CD14-positive monocyte (primary cell): ENCODE measurements around the gene ROBO3. TPM values are rescaled to one million over a fixed set of nuclear protein-coding genes. Genes with fewer than 3 reads are reported as not detected.
A peak's percentile ranks its signal among the peaks of the same experiment; 100 is the strongest.

ENCODE experiments used
- DNase-seq, 3 donors: peaks; one replicate each; pipeline ENCODE4 v3.0.0-alpha.2; 2011 to 2022
- H2AFZ ChIP-seq: 2 replicates; pipeline ENCODE4 v1.6.0; 2012; ENCODE audit warnings: mild to moderate bottlenecking, low read depth, low read length, inconsistent platforms; ENCODE audit not compliant: insufficient read depth, poor library complexity, severe bottlenecking
- H3K27ac ChIP-seq, 2 donors: 1 replicate in 1 of 2; 2 replicates in 1 of 2; pipeline ENCODE4 v1.5.1; 2012 to 2013; ENCODE audit warnings: low read length in 2 of 2, control low read depth in 1 of 2, inconsistent platforms in 1 of 2, low read depth in 1 of 2, mild to moderate bottlenecking in 1 of 2
- H3K27me3 ChIP-seq, 2 donors: one replicate each; pipeline versions ENCODE4 v1.6.0 to v1.6.1; 2011 to 2013; ENCODE audit warnings: low read length in 2 of 2; ENCODE audit not compliant: control insufficient read depth in 2 of 2, insufficient read depth in 2 of 2
- H3K36me3 ChIP-seq, 2 donors: replicated peaks in 1 of 2; 1 replicate in 1 of 2; 2 replicates in 1 of 2; pipeline versions ENCODE4 v1.5.1 to v1.6.1; 2012 to 2013; ENCODE audit warnings: low read length in 2 of 2, control low read depth in 1 of 2, inconsistent platforms in 1 of 2, mild to moderate bottlenecking in 1 of 2; ENCODE audit not compliant: insufficient read depth in 2 of 2, control insufficient read depth in 1 of 2
- H3K4me1 ChIP-seq, 2 donors: 1 replicate in 1 of 2; 2 replicates in 1 of 2; pipeline versions ENCODE4 v1.5.1 to v1.6.1; 2012 to 2013; ENCODE audit warnings: low read length in 2 of 2, control low read depth in 1 of 2, inconsistent platforms in 1 of 2, mild to moderate bottlenecking in 1 of 2, moderate library complexity in 1 of 2; ENCODE audit not compliant: insufficient read depth in 2 of 2, control insufficient read depth in 1 of 2
- H3K4me2 ChIP-seq: replicated peaks from 2 replicates; pipeline ENCODE3; 2012; ENCODE audit warnings: low read length, moderate library complexity, mild to moderate bottlenecking; ENCODE audit not compliant: poor library complexity, severe bottlenecking; ENCODE audit errors: extremely low read depth
- H3K4me3 ChIP-seq, 3 experiments: fragments of 200-600 bp in 1 of 3; sonication (generic) in 1 of 3; replicated peaks in 1 of 3; 1 replicate in 2 of 3; 2 replicates in 1 of 3; pipeline ENCODE4 v1.5.1; 2011 to 2013; ENCODE audit warnings: low read length in 3 of 3, mild to moderate bottlenecking in 3 of 3, control low read depth in 2 of 3, low read depth in 2 of 3, inconsistent platforms in 1 of 3, moderate library complexity in 1 of 3
- H3K79me2 ChIP-seq: 2 replicates; pipeline ENCODE4 v1.6.0; 2012; ENCODE audit warnings: mild to moderate bottlenecking, control low read depth, inconsistent platforms, low read length, moderate library complexity; ENCODE audit not compliant: insufficient read depth
- H3K9ac ChIP-seq: 2 replicates; pipeline ENCODE4 v1.6.0; 2017; ENCODE audit warnings: low read length, mild to moderate bottlenecking; ENCODE audit not compliant: insufficient read depth, poor library complexity, severe bottlenecking
- H3K9me3 ChIP-seq, 2 donors: replicated peaks in 1 of 2; 1 replicate in 1 of 2; 2 replicates in 1 of 2; pipeline versions ENCODE4 v1.5.1 to v1.6.1; 2012 to 2013; ENCODE audit warnings: low read length in 2 of 2, control low read depth in 1 of 2; ENCODE audit not compliant: control insufficient read depth in 1 of 2, insufficient read depth in 1 of 2
- H4K20me1 ChIP-seq: 2 replicates; pipeline ENCODE4 v1.6.0; 2012; ENCODE audit warnings: mild to moderate bottlenecking, low read length, control low read depth, moderate library complexity; ENCODE audit not compliant: insufficient read depth
- H3K27ac Mint-ChIP-seq, 7 donors: one replicate each; pipeline ENCODE4 v1.8.0; 2020; ENCODE audit warnings: mild to moderate bottlenecking in 7 of 7, mixed read lengths in 7 of 7, moderate library complexity in 6 of 7, inconsistent platforms in 2 of 7
- H3K27me3 Mint-ChIP-seq, 3 donors: one replicate each; pipeline ENCODE4 v1.8.0; 2021 to 2022; ENCODE audit warnings: low read depth in 3 of 3, mild to moderate bottlenecking in 3 of 3, mixed read lengths in 3 of 3, moderate library complexity in 3 of 3, inconsistent platforms in 1 of 3
- H3K36me3 Mint-ChIP-seq, 2 donors: one replicate each; pipeline ENCODE4 v1.8.0; 2020; ENCODE audit warnings: mixed read lengths in 2 of 2, inconsistent platforms in 1 of 2, mild to moderate bottlenecking in 1 of 2
- H3K4me1 Mint-ChIP-seq: one replicate; pipeline ENCODE4 v1.8.0; 2020; ENCODE audit warnings: mild to moderate bottlenecking, mixed read lengths
- H3K4me3 Mint-ChIP-seq, 2 donors: one replicate each; pipeline ENCODE4 v1.8.0; 2020; ENCODE audit warnings: mild to moderate bottlenecking in 2 of 2, mixed read lengths in 2 of 2, moderate library complexity in 1 of 2
- H3K9me3 Mint-ChIP-seq, 7 donors: one replicate each; pipeline ENCODE4 v1.8.0; 2020 to 2022; ENCODE audit warnings: mixed read lengths in 7 of 7, mild to moderate bottlenecking in 6 of 7, moderate library complexity in 6 of 7, inconsistent platforms in 2 of 7
- WGBS: methylation state at CpG from one replicate; pipeline ENCODE4 v1.1.5; 2013; ENCODE audit warnings: missing lambda C conversion rate; ENCODE audit not compliant: insufficient coverage; 5-methylcytosine and 5-hydroxymethylcytosine counted together
- intact Hi-C, 2 donors: fragments of 100-400 bp; cut with micrococcal nuclease; formaldehyde crosslinking; loops; one replicate each; pipeline versions ENCODE4 v1.15.0 to v1.15.1; 2023
- polyA plus RNA-seq, 3 donors: library from polyadenylated mRNA; depleted of rRNA in 1 of 3; unstranded in 2 of 3; stranded (reverse) in 1 of 3; fragments of 300-500 nt in 2 of 3; fragments of >200 nt in 1 of 3; fragmentation: Illumina TruSeq in 2 of 3; gene quantifications; 1 replicate in 2 of 3; 2 replicates in 1 of 3; pipeline ENCODE4 v1.2.3, GENCODE V29; 2012 to 2021
- TF ChIP-seq, protein P1 (sequence below): fragments of 200-600 bp; IDR thresholded peaks from one replicate; pipeline ENCODE4 v1.8.0; 2022; ENCODE audit warnings: antibody characterized with exemption, mild to moderate bottlenecking

Gene ROBO3
- polyA plus RNA-seq, 3 donors = 0.39 to 11.6 (median 0.81) TPM

DNA sequence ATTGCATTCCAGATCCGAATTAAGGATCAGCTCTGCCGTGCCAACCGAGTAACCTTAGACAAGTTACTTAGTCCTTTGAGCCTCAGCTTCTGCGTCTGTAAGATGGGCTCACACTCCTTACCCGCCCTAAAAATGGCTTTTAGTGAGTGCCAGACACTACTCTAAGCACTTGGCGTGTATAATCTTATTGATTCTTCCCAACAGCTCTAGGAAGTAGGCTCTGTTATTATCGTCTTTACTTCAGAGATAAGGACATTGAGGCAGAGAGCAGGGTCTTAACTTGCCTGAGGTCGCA is 21.7 kb upstream of the ROBO3 start:
- 10% methylated on average over 7 of the region's 8 CpGs for WGBS
- Histone ChIP-seq H3K4me3 (no peak overlapping the region), H3K27me3 (peaks cover 96 to 97% of the 10 kb centered on the region in 2 donors), H3K4me2 (no peak overlapping the region), H3K9me3 (peaks cover 0 to 56% of the 10 kb centered on the region in 2 donors), H2AFZ (no peak overlapping the region), H4K20me1 (no peaks in the 10 kb centered on the region), H3K4me1 (peaks cover 0 to 10% of the 10 kb centered on the region in 2 donors), H3K79me2 (no peaks in the 10 kb centered on the region), H3K36me3 (no peaks in the 10 kb centered on the region), H3K27ac (no peak overlapping the region), H3K9ac (no peak overlapping the region)
- intact Hi-C loops = loop anchor here in 1 of 2 donors (10.0 kb wide), 1 partner anchor 429 kb away; no protein-coding TSS in a partner anchor
- Mint-ChIP-seq H3K9me3 (peaks cover 0 to 17% (median 0%) of the 10 kb centered on the region in 7 donors), H3K4me1 (peaks cover 10% of the 10 kb centered on the region), H3K27me3 (peaks cover 89 to 100% (median 95%) of the 10 kb centered on the region in 3 donors), H3K27ac (no peak overlapping the region), H3K36me3 (peaks cover 0 to 2% of the 10 kb centered on the region in 2 donors), H3K4me3 (peak overlapping the region in 1 of 2 donors; percentile 68)
- TF ChIP-seq, protein P1, sequence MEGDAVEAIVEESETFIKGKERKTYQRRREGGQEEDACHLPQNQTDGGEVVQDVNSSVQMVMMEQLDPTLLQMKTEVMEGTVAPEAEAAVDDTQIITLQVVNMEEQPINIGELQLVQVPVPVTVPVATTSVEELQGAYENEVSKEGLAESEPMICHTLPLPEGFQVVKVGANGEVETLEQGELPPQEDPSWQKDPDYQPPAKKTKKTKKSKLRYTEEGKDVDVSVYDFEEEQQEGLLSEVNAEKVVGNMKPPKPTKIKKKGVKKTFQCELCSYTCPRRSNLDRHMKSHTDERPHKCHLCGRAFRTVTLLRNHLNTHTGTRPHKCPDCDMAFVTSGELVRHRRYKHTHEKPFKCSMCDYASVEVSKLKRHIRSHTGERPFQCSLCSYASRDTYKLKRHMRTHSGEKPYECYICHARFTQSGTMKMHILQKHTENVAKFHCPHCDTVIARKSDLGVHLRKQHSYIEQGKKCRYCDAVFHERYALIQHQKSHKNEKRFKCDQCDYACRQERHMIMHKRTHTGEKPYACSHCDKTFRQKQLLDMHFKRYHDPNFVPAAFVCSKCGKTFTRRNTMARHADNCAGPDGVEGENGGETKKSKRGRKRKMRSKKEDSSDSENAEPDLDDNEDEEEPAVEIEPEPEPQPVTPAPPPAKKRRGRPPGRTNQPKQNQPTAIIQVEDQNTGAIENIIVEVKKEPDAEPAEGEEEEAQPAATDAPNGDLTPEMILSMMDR = no peak
- no peak for DNase-seq

DNA sequence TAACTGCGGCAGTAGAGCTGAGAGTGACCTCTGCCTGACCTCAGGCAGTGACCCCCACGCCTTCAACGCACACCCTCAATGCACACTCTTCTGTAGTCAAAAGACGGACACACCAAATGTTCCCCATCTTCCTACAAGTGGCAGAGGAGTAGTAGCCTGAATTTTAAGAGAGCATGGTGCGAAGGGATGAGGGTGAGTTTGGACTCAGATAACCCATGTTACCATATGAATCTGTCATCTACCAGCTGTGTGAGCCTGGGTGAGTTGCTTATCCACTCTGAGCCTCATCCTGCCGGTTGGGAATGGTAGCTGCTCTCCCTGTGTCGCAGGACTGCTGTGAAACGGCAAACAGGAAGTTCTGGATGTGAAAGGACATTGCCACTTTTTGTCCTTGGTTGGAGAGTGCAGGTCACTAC is 20.6 kb upstream of the ROBO3 start:
- peaks cover 10% of the 10 kb centered on the region for H3K4me1 Mint-ChIP-seq
- peak overlapping the region in 1 of 2 donors; percentile 68 for H3K4me3 Mint-ChIP-seq
- Histone ChIP-seq H3K79me2 (no peaks in the 10 kb centered on the region), H3K9ac (no peak overlapping the region), H3K36me3 (no peaks in the 10 kb centered on the region), H3K27ac (no peak overlapping the region), H2AFZ (no peak overlapping the region), H3K4me3 (no peak overlapping the region), H4K20me1 (no peaks in the 10 kb centered on the region), H3K9me3 (peaks cover 0 to 49% of the 10 kb centered on the region in 2 donors), H3K27me3 (peaks cover 97 to 99% of the 10 kb centered on the region in 2 donors), H3K4me1 (peaks cover 0 to 3% of the 10 kb centered on the region in 2 donors), H3K4me2 (no peak overlapping the region)
- no peaks in the 10 kb centered on the region for H3K36me3 Mint-ChIP-seq
- TF ChIP-seq, protein P1 = no peak
- 0% methylated on average over 2 of the region's 8 CpGs for WGBS
- H3K27me3 Mint-ChIP-seq = peaks cover 94 to 100% (median 99%) of the 10 kb centered on the region in 3 donors
- H3K9me3 Mint-ChIP-seq = peaks cover 0 to 17% (median 0%) of the 10 kb centered on the region in 7 donors
- intact Hi-C loops = loop anchor here in 1 of 2 donors (10.0 kb wide), 1 partner anchor 430 kb away; no protein-coding TSS in a partner anchor
- no peak for DNase-seq
- peak overlapping the region in 1 of 7 donors; percentile 37 for H3K27ac Mint-ChIP-seq
